Measurements from ENCODE around the gene C5orf15.

The C5orf15 gene

DNA sequence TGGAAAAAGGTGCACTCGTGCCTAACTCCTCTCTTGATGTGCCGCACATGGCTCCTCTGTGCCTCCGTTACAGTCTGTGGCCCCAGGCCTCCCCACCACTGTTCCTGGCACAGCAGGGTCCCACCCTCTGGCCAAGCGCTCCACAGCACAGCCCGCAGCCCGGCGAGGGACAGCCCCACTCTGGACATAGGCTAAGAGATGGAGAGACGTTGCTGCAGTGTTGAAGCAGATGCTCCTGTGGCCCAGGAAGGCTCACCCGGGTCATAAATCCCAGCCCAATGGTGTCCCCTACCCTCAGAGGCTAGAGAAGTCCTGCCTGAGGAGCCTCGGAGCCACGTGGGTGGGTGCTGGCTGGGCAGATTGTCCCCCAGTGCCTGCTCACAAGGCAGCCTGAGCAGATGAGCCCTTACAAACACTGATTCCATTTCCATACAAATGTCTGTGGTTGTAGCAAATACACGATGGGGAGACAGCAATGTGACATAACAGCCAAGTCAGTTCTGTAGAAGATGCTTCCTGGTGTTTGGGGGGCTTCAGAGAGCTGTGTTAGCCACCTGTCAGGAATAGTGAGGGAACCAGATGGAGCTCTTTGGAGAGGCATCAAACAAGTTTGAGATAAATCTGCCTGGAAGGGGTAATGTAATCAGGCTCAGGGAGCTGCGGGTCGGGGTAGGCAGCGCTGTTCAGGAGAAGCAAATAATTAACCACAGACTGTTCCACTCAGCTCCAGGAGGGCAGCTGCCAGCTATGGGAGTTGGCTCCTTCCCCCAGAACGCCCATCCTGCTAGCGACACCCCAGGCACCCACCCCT, 41.7 kb downstream of the C5orf15 start:
- no peaks in the 10 kb centered on the region for H3K9me3 ChIP-seq (ENCODE audit: insufficient read depth, low read length, severe bottlenecking)
- H3K27ac ChIP-seq (ENCODE audit: low read length), result no peak overlapping the region
- TF ChIP-seq, protein P1, sequence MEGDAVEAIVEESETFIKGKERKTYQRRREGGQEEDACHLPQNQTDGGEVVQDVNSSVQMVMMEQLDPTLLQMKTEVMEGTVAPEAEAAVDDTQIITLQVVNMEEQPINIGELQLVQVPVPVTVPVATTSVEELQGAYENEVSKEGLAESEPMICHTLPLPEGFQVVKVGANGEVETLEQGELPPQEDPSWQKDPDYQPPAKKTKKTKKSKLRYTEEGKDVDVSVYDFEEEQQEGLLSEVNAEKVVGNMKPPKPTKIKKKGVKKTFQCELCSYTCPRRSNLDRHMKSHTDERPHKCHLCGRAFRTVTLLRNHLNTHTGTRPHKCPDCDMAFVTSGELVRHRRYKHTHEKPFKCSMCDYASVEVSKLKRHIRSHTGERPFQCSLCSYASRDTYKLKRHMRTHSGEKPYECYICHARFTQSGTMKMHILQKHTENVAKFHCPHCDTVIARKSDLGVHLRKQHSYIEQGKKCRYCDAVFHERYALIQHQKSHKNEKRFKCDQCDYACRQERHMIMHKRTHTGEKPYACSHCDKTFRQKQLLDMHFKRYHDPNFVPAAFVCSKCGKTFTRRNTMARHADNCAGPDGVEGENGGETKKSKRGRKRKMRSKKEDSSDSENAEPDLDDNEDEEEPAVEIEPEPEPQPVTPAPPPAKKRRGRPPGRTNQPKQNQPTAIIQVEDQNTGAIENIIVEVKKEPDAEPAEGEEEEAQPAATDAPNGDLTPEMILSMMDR (IDR thresholded peaks at IDR 0.05; ENCODE audit: borderline replicate concordance, extremely low read depth, low read length, poor library complexity, severe bottlenecking), result no peak
- no peak for TF ChIP-seq EZH2 (IDR thresholded peaks at IDR 0.05; ENCODE audit: borderline replicate concordance, low read depth, low read length, severe bottlenecking)
- no peak overlapping the region for H3K9ac ChIP-seq (ENCODE audit: low read depth, low read length)
- ATAC-seq (ENCODE audit: insufficient read depth, low read depth), result no peak
- H4K20me1 ChIP-seq (ENCODE audit: insufficient read depth, low read length), result no peaks in the 10 kb centered on the region; the same call in none of the 2 replicates
- peaks cover 13% of the 10 kb centered on the region for H3K27me3 ChIP-seq (ENCODE audit: insufficient read depth, low read length, poor library complexity)
- DNase-seq, result no peak
- no peaks in the 10 kb centered on the region for H3K79me2 ChIP-seq (ENCODE audit: insufficient read depth, low read length)
- H3K4me1 ChIP-seq (ENCODE audit: insufficient read depth, low read length), result no peaks in the 10 kb centered on the region
- H3K4me3 ChIP-seq (ENCODE audit: low read depth in 1 of 2, low read length in 2 of 2), result no peak overlapping the region
- no peaks in the 10 kb centered on the region for H3K36me3 ChIP-seq (ENCODE audit: insufficient read depth, low read length)
- H3K4me2 ChIP-seq (ENCODE audit: insufficient read depth, low read length), result no peak overlapping the region
- H2AFZ ChIP-seq (ENCODE audit: low read depth, low read length), result no peak overlapping the region

DNA sequence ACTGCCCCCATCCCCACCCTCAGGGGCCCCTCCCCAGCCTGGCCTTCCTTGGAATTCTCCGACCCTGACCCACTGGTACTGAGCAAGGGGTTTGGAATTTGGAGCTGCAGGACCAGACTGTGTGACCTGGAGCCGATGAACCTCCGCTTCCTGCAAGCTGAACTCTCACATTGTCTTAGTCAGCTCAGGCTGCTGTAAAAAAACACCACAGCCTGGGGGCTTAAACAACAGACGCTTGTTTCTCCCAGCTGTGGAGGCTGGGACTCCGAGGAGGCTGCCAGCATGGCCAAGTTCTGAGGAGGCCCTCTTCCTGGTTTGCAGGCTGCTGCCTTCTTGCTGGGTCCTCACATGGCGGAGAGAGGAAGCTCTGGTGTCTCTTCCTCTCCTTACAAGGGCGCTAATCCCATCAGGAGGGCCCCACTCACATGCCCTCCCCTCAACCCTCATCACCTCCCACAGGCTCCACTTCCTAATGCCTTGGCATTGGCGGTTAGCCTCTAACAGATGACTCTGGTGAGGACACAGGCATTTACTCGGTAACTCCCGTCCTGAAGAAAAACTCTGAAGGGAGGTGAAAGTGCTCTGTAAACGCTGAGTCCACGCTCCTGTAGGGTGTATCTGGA, 42.4 kb downstream of the C5orf15 start:
- Histone ChIP-seq H3K27ac (ENCODE audit: low read length) (no peak overlapping the region), H3K9ac (ENCODE audit: low read depth, low read length) (no peak overlapping the region), H3K4me3 (ENCODE audit: low read depth in 1 of 2, low read length in 2 of 2) (no peak overlapping the region), H3K4me2 (ENCODE audit: insufficient read depth, low read length) (no peak overlapping the region), H3K9me3 (ENCODE audit: insufficient read depth, low read length, severe bottlenecking) (no peaks in the 10 kb centered on the region), H3K36me3 (ENCODE audit: insufficient read depth, low read length) (no peaks in the 10 kb centered on the region), H2AFZ (ENCODE audit: low read depth, low read length) (no peak overlapping the region), H3K79me2 (ENCODE audit: insufficient read depth, low read length) (no peaks in the 10 kb centered on the region), H3K27me3 (ENCODE audit: insufficient read depth, low read length, poor library complexity) (peaks cover 13% of the 10 kb centered on the region), H3K4me1 (ENCODE audit: insufficient read depth, low read length) (no peaks in the 10 kb centered on the region), H4K20me1 (ENCODE audit: insufficient read depth, low read length) (no peaks in the 10 kb centered on the region; the same call in 1 of the 2 replicates)
- ATAC-seq (ENCODE audit: insufficient read depth, low read depth), result no peak
- TF ChIP-seq EZH2 (IDR thresholded peaks at IDR 0.05; ENCODE audit: borderline replicate concordance, low read depth, low read length, severe bottlenecking), result no peak
- TF ChIP-seq, protein P1 (IDR thresholded peaks at IDR 0.05; ENCODE audit: borderline replicate concordance, extremely low read depth, low read length, poor library complexity, severe bottlenecking), result no peak
- DNase-seq, result no peak

DNA sequence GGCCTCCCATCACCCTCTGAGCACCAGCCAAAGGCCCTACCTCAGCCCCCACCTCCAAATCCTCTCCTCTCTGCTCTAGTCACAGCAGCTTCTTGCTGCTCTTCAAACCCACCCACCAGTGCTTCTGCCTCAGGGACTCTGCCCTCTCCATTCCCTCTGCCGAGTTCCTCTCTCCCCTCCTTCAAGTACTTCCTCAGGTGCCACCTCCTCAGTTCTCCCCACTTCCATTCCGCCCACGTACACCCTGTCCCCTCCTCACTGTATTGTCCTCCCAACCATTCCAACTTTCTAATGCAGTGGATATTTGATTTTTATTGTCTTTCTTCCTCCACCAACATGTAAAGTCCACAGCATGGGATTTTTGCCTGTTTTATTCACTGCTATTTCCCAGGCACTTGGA, 43.2 kb downstream of the C5orf15 start:
- Histone ChIP-seq H3K9me3 (ENCODE audit: insufficient read depth, low read length, severe bottlenecking) (no peaks in the 10 kb centered on the region), H4K20me1 (ENCODE audit: insufficient read depth, low read length) (no peaks in the 10 kb centered on the region; the same call in 1 of the 2 replicates), H3K9ac (ENCODE audit: low read depth, low read length) (no peak overlapping the region), H3K36me3 (ENCODE audit: insufficient read depth, low read length) (no peaks in the 10 kb centered on the region), H3K4me3 (ENCODE audit: low read depth in 1 of 2, low read length in 2 of 2) (no peak overlapping the region), H3K27ac (ENCODE audit: low read length) (no peak overlapping the region), H2AFZ (ENCODE audit: low read depth, low read length) (no peak overlapping the region), H3K4me1 (ENCODE audit: insufficient read depth, low read length) (no peaks in the 10 kb centered on the region), H3K4me2 (ENCODE audit: insufficient read depth, low read length) (no peak overlapping the region), H3K79me2 (ENCODE audit: insufficient read depth, low read length) (no peaks in the 10 kb centered on the region), H3K27me3 (ENCODE audit: insufficient read depth, low read length, poor library complexity) (peaks cover 13% of the 10 kb centered on the region)
- TF ChIP-seq, protein P1 (IDR thresholded peaks at IDR 0.05; ENCODE audit: borderline replicate concordance, extremely low read depth, low read length, poor library complexity, severe bottlenecking), result no peak
- no peak for TF ChIP-seq EZH2 (IDR thresholded peaks at IDR 0.05; ENCODE audit: borderline replicate concordance, low read depth, low read length, severe bottlenecking)
- DNase-seq, result no peak
- ATAC-seq (ENCODE audit: insufficient read depth, low read depth), result no peak
